Pancreas (tissue), 10 donors: Measurements from ENCODE around the gene GUCD1. TPM values are rescaled to one million over a fixed set of nuclear protein-coding genes. Genes with fewer than 3 reads are reported as not detected.

Experiments
- ATAC-seq, 4 donors: fragments of 200-7000 bp; cut with Tn5 transposase; one replicate each; pipeline versions ENCODE4 v1.8.0 to v1.9.1; 2020; ENCODE audit warnings: mild to moderate bottlenecking in 4 of 4, moderate library complexity in 4 of 4
- DNase-seq, 6 donors: peaks; one replicate each; pipeline ENCODE4 v3.0.0-alpha.2; 2020
- FAIRE-seq: peaks from 2 replicates; lab custom pipeline; 2012; peaks lifted over from hg19 to GRCh38; lab: Jason Lieb, UNC
- H3K27ac ChIP-seq, 4 donors: fragments of 200-600 bp; sonication (generic); 1 replicate in 3 of 4; 2 replicates in 1 of 4; pipeline versions ENCODE4 v1.5.0 to v1.8.0; 2020
- H3K27me3 ChIP-seq, 4 donors: fragments of 200-600 bp; one replicate each; pipeline ENCODE4 v1.8.0; 2021
- H3K36me3 ChIP-seq, 3 donors: fragments of 200-600 bp; sonication (generic) in 1 of 3; one replicate each; pipeline versions ENCODE4 v1.5.0 to v1.8.0; 2020 to 2021
- H3K4me1 ChIP-seq, 3 donors: fragments of 200-600 bp; one replicate each; pipeline ENCODE4 v1.8.0; 2021
- H3K4me3 ChIP-seq, 4 donors: fragments of 200-600 bp; sonication (generic) in 2 of 4; one replicate each; pipeline versions ENCODE4 v1.5.0 to v1.8.0; 2020 to 2021
- H3K9me3 ChIP-seq, 4 donors: fragments of 200-600 bp; one replicate each; pipeline ENCODE4 v1.8.0; 2021
- CTCF ChIP-seq, 4 donors: fragments of 200-600 bp; sonication (generic) in 3 of 4; IDR thresholded peaks; one replicate each; pipeline versions ENCODE4 v1.5.0 to v1.8.0; 2021; ENCODE audit warnings: antibody characterized with exemption in 4 of 4
- WGBS, 2 donors: extraction: QIAGEN DNeasy Blood & Tissue Kit; methylation state at CpG; one replicate each; pipeline ENCODE4 v1.1.7; 2013; 5-methylcytosine and 5-hydroxymethylcytosine counted together
- intact Hi-C, 3 donors: fragments of 100-400 bp; cut with DNase I; formaldehyde crosslinking; loops; one replicate each; pipeline versions ENCODE4 v1.11.1 to v1.14.2; 2022
- polyA plus RNA-seq, 2 donors: library from polyadenylated mRNA; stranded (reverse); fragments of 200-250 nt; gene quantifications; one replicate each; pipeline ENCODE4 v1.2.3, GENCODE V29; 2013
- total RNA-seq, 6 donors: library from RNA; stranded (reverse); fragmentation: NEBNext Ultra II Directional in 4 of 6; extraction: Animal tissue kit (Norgen Biotek cat#: 25700) in 4 of 6; gene quantifications; one replicate each; pipeline versions ENCODE4 v1.2.1 to v1.2.4, GENCODE V29; 2021 to 2023
- donor health status: healthy with polysubstance abuse.
- donor health status: DM: no; HTN: no; CAD: no; lungs with moderate emphysema.
- donor health status: DM: no; HTN: no; CAD: no.
- donor health status: control.
- donor health status: control.
- donor health status: Bipolar disorder and iron deficiency.
- donor health status: DM: yes; HTN: yes; CAD: no.
- donor health status: DM: no; HTN: no; CAD: no.
- donor health status: DM: no; HTN: no; CAD: no.
- donor health status: DM: yes; HTN: yes; CAD: no.

Gene GUCD1
- total and polyA plus RNA-seq, 8 donors = 39.9 to 55.2 (median 45.9) TPM

- Histone ChIP-seq H3K9me3 (no peaks in the 10 kb centered on the region), H3K36me3 (no peaks in the 10 kb centered on the region), H3K4me3 (no peak overlapping the region), H3K27ac (no peak overlapping the region), H3K27me3 (no peaks in the 10 kb centered on the region), H3K4me1 (peaks cover 0 to 1% (median under 1%) of the 10 kb centered on the region in 3 donors)
- intact Hi-C loops = no loop called here
- 94 to 99% methylated on average over 3 of the region's 3 CpGs for WGBS, 2 donors
- TF ChIP-seq CTCF (IDR thresholded peaks at IDR 0.05) = no peak
- FAIRE-seq (no peak), DNase-seq (no peak), ATAC-seq (no peak)
Observed at GRCh38 chr22:24504956-24505736, 49.8 kb downstream of the GUCD1 start.

- no peaks in the 10 kb centered on the region for H3K9me3 ChIP-seq
- DNase-seq (peak in 1 of 6 donors; percentile 5), FAIRE-seq (no peak), ATAC-seq (no peak)
- no peak overlapping the region for H3K27ac ChIP-seq
- no peaks in the 10 kb centered on the region for H3K27me3 ChIP-seq
- no peak overlapping the region for H3K4me3 ChIP-seq
- intact Hi-C loops = no loop called here
- no peaks in the 10 kb centered on the region for H3K36me3 ChIP-seq
- no peak for TF ChIP-seq CTCF (IDR thresholded peaks at IDR 0.05)
- no peaks in the 10 kb centered on the region for H3K4me1 ChIP-seq
- WGBS, 2 donors = 89 to 92% methylated on average over 2 of the region's 2 CpGs
Observed at GRCh38 chr22:24504540-24504939, 50.4 kb downstream of the GUCD1 start.

- H3K27me3 ChIP-seq = no peaks in the 10 kb centered on the region
- H3K4me1 ChIP-seq = no peaks in the 10 kb centered on the region
- H3K4me3 ChIP-seq = no peak overlapping the region
- intact Hi-C loops = no loop called here
- TF ChIP-seq CTCF (IDR thresholded peaks at IDR 0.05) = no peak
- ATAC-seq = no peak
- no peaks in the 10 kb centered on the region for H3K9me3 ChIP-seq
- no peak overlapping the region for H3K27ac ChIP-seq
- peak in 1 of 6 donors; percentile 4 for DNase-seq
- WGBS, 2 donors = 87 to 92% methylated on average over 5 of the region's 5 CpGs
- FAIRE-seq = no peak
- H3K36me3 ChIP-seq = no peaks in the 10 kb centered on the region
Observed at GRCh38 chr22:24503843-24504338, 51.0 kb downstream of the GUCD1 start.

- intact Hi-C loops = no loop called here
- Histone ChIP-seq H3K27me3 (no peaks in the 10 kb centered on the region), H3K36me3 (no peaks in the 10 kb centered on the region), H3K9me3 (no peaks in the 10 kb centered on the region), H3K4me1 (no peaks in the 10 kb centered on the region), H3K4me3 (no peak overlapping the region), H3K27ac (no peak overlapping the region)
- TF ChIP-seq CTCF (IDR thresholded peaks at IDR 0.05) = peak in 3 of 4 donors; percentile 19 to 29 (median 20)
- FAIRE-seq (no peak), ATAC-seq (peak in 3 of 4 donors; percentile 65 to 95 (median 77)), DNase-seq (peak in 1 of 6 donors; percentile 48)
- WGBS, 2 donors = 76 to 79% methylated on average over 7 of the region's 7 CpGs
Observed at GRCh38 chr22:24503137-24503842, 51.6 kb downstream of the GUCD1 start.
